H9 (cell line): ENCODE results near the gene ARAP1. TPM values are rescaled to one million over a fixed set of nuclear protein-coding genes. Genes with fewer than 3 reads are reported as not detected.

Experiments
- DNase-seq: peaks from one replicate; pipeline ENCODE4 v3.0.0-alpha.2; 2017
- H2AFZ ChIP-seq: one replicate; pipeline ENCODE4 v1.6.1; 2013; ENCODE audit warnings: mild to moderate bottlenecking, low read length, control low read depth, moderate library complexity
- H2AK5ac ChIP-seq: 2 replicates; pipeline ENCODE4 v1.6.1; 2013; ENCODE audit warnings: low read length, control low read depth, mixed read lengths; ENCODE audit not compliant: insufficient read length
- H2BK120ac ChIP-seq: one replicate; pipeline ENCODE4 v1.6.1; 2013; ENCODE audit warnings: low read depth, mild to moderate bottlenecking, low read length, control low read depth, inconsistent platforms; ENCODE audit not compliant: poor library complexity, severe bottlenecking
- H2BK12ac ChIP-seq: 2 replicates; pipeline ENCODE4 v1.6.1; 2013; ENCODE audit warnings: low read length, control low read depth, mixed read lengths, low read depth; ENCODE audit not compliant: insufficient read length
- H2BK15ac ChIP-seq: 2 replicates; pipeline ENCODE4 v1.6.1; 2013; ENCODE audit warnings: low read depth, low read length, control low read depth
- H2BK20ac ChIP-seq: one replicate; pipeline ENCODE4 v1.6.1; 2013; ENCODE audit warnings: low read depth, mild to moderate bottlenecking, low read length, control low read depth, inconsistent platforms; ENCODE audit not compliant: poor library complexity, severe bottlenecking
- H2BK5ac ChIP-seq: 2 replicates; pipeline ENCODE4 v1.6.1; 2013; ENCODE audit warnings: low read length, control low read depth, mixed read lengths; ENCODE audit not compliant: insufficient read length
- H3K14ac ChIP-seq: 2 replicates; pipeline ENCODE4 v1.6.1; 2013; ENCODE audit warnings: low read length, control low read depth; ENCODE audit not compliant: insufficient read depth
- H3K18ac ChIP-seq: 2 replicates; pipeline ENCODE4 v1.6.1; 2013; ENCODE audit warnings: low read depth, mild to moderate bottlenecking, mixed read lengths, low read length, control low read depth; ENCODE audit not compliant: insufficient read length
- H3K23ac ChIP-seq: 2 replicates; pipeline ENCODE4 v1.6.1; 2013; ENCODE audit warnings: low read length, control low read depth, mixed read lengths, low read depth; ENCODE audit not compliant: insufficient read length
- H3K23me2 ChIP-seq: 2 replicates; pipeline ENCODE4 v1.6.1; 2013; ENCODE audit warnings: low read depth, mild to moderate bottlenecking, mixed read lengths, low read length, control low read depth; ENCODE audit not compliant: insufficient read length, poor library complexity, severe bottlenecking
- H3K27ac ChIP-seq: 2 replicates; pipeline ENCODE4 v1.5.1; 2013; ENCODE audit warnings: low read length, control low read depth, mixed read lengths, low read depth; ENCODE audit not compliant: insufficient read length
- H3K27me3 ChIP-seq: 2 replicates; pipeline ENCODE4 v1.6.1; 2013; ENCODE audit warnings: low read length, control low read depth, inconsistent platforms; ENCODE audit not compliant: insufficient read depth
- H3K4ac ChIP-seq: 2 replicates; pipeline ENCODE4 v1.6.1; 2013; ENCODE audit warnings: low read depth, mild to moderate bottlenecking, control low read depth, inconsistent platforms, low read length, moderate library complexity
- H3K4me1 ChIP-seq: 2 replicates; pipeline ENCODE4 v1.6.1; 2013; ENCODE audit warnings: low read length, control low read depth, inconsistent platforms; ENCODE audit not compliant: insufficient read depth
- H3K4me2 ChIP-seq: 2 replicates; pipeline ENCODE4 v1.6.1; 2013; ENCODE audit warnings: low read length, control low read depth, mixed read lengths; ENCODE audit not compliant: insufficient read length, insufficient read depth
- H3K56ac ChIP-seq: 2 replicates; pipeline ENCODE4 v1.6.1; 2013; ENCODE audit warnings: low read depth, mild to moderate bottlenecking, mixed read lengths, low read length, control low read depth; ENCODE audit not compliant: insufficient read length
- H3K79me1 ChIP-seq: 2 replicates; pipeline ENCODE4 v1.6.1; 2013; ENCODE audit warnings: low read depth, mild to moderate bottlenecking, moderate library complexity, low read length, control low read depth, inconsistent platforms; ENCODE audit not compliant: insufficient read depth, poor library complexity, severe bottlenecking
- H3K79me2 ChIP-seq: 2 replicates; pipeline ENCODE4 v1.6.1; 2013; ENCODE audit warnings: low read length, control low read depth, inconsistent platforms; ENCODE audit not compliant: insufficient read depth
- H3K9ac ChIP-seq: 2 replicates; pipeline ENCODE4 v1.6.1; 2013; ENCODE audit warnings: low read length, control low read depth, mixed read lengths; ENCODE audit not compliant: insufficient read length; ENCODE audit errors: extremely low read depth
- H3K9me3 ChIP-seq: one replicate; pipeline ENCODE4 v1.6.1; 2013; ENCODE audit warnings: low read depth, low read length, inconsistent platforms; ENCODE audit not compliant: control insufficient read depth
- H3T11ph ChIP-seq: one replicate; pipeline ENCODE4 v1.6.1; 2013; ENCODE audit warnings: mild to moderate bottlenecking, low read length, control low read depth, inconsistent platforms
- H4K20me1 ChIP-seq: one replicate; pipeline ENCODE4 v1.6.1; 2013; ENCODE audit not compliant: control insufficient read depth, insufficient read length, insufficient read depth
- H4K5ac ChIP-seq: 2 replicates; pipeline ENCODE4 v1.6.1; 2013; ENCODE audit warnings: low read depth, mild to moderate bottlenecking, mixed read lengths, low read length, control low read depth; ENCODE audit not compliant: insufficient read length
- H4K8ac ChIP-seq: replicated peaks from 2 replicates; pipeline ENCODE4 v1.6.1; 2013; ENCODE audit warnings: low read length, control low read depth, mixed read lengths, low read depth; ENCODE audit not compliant: insufficient read length
- H4K91ac ChIP-seq: 2 replicates; pipeline ENCODE4 v1.6.1; 2013; ENCODE audit warnings: low read depth, mild to moderate bottlenecking, moderate library complexity, mixed read lengths, low read length, control low read depth; ENCODE audit not compliant: insufficient read length
- H3K27ac Mint-ChIP-seq, 3 experiments: 2 replicates in 2 of 3; 3 replicates in 1 of 3; pipeline ENCODE4 v1.8.0; 2020 to 2021; ENCODE audit warnings: mixed read lengths in 3 of 3, mild to moderate bottlenecking in 1 of 3, moderate library complexity in 1 of 3
- H3K27me3 Mint-ChIP-seq: 2 replicates; pipeline ENCODE4 v1.8.0; 2021; ENCODE audit warnings: low read depth, mild to moderate bottlenecking, moderate library complexity, mixed read lengths
- H3K36me3 Mint-ChIP-seq, 3 experiments: 2 replicates in 2 of 3; 3 replicates in 1 of 3; pipeline ENCODE4 v1.8.0; 2020 to 2021; ENCODE audit warnings: low read depth in 3 of 3, mixed read lengths in 3 of 3; ENCODE audit not compliant: insufficient read depth in 1 of 3
- H3K4me1 Mint-ChIP-seq, 2 experiments: 2 replicates each; pipeline ENCODE4 v1.8.0; 2020; ENCODE audit warnings: mixed read lengths in 2 of 2
- H3K4me3 Mint-ChIP-seq, 2 experiments: 2 replicates in 1 of 2; 3 replicates in 1 of 2; pipeline ENCODE4 v1.8.0; 2020 to 2021; ENCODE audit warnings: mild to moderate bottlenecking in 2 of 2, mixed read lengths in 2 of 2, moderate library complexity in 1 of 2
- H3K9me3 Mint-ChIP-seq, 2 experiments: 2 replicates in 1 of 2; 3 replicates in 1 of 2; pipeline ENCODE4 v1.8.0; 2020; ENCODE audit warnings: mild to moderate bottlenecking in 2 of 2, mixed read lengths in 2 of 2, moderate library complexity in 1 of 2
- CTCF ChIP-seq: fragments of 200-600 bp; sonication (generic); conservative IDR thresholded peaks from 3 replicates; pipeline ENCODE4 v1.8.0; 2021; ENCODE audit warnings: antibody characterized with exemption, mild to moderate bottlenecking
- WGBS: extraction: QIAGEN DNeasy Blood & Tissue Kit; methylation state at CpG from one replicate; pipeline ENCODE4 v1.1.7; 2013; ENCODE audit warnings: missing lambda C conversion rate, low lambda C conversion rate, mixed read lengths; ENCODE audit not compliant: insufficient read length; ENCODE audit errors: extremely low coverage; 5-methylcytosine and 5-hydroxymethylcytosine counted together
- total RNA-seq: library from RNA; stranded (reverse); gene quantifications from 2 replicates; pipeline ENCODE4 v1.2.1, GENCODE V29; 2021

Gene ARAP1
- total RNA-seq, 1 experiment from 2014 or later, result 59.4 TPM

GRCh38 chr11:72759468-72759985 lies 7.3 kb upstream of the ARAP1 start:
- H4K91ac ChIP-seq, result no peak overlapping the region
- H3K27ac ChIP-seq, result no peak overlapping the region
- no peak overlapping the region for H2AK5ac ChIP-seq
- no peaks in the 10 kb centered on the region for H3K4me1 ChIP-seq
- no peaks in the 10 kb centered on the region for H4K20me1 ChIP-seq
- H3K27ac Mint-ChIP-seq, result no peak overlapping the region; a peak in 1 of 7 replicates
- no peaks in the 10 kb centered on the region for H3K23me2 ChIP-seq
- peaks cover 3 to 10% (median 4%) of the 10 kb centered on the region in 3 experiments; a peak in 5 of 7 replicates for H3K36me3 Mint-ChIP-seq
- H4K5ac ChIP-seq, result no peak overlapping the region
- no peak overlapping the region for H2BK12ac ChIP-seq
- no peaks in the 10 kb centered on the region for H3K79me2 ChIP-seq
- no peak for DNase-seq
- no peaks in the 10 kb centered on the region for H3K79me1 ChIP-seq
- no peak overlapping the region for H3K4me2 ChIP-seq
- TF ChIP-seq CTCF, result no peak
- no peak overlapping the region for H3K18ac ChIP-seq
- H3K4me1 Mint-ChIP-seq, result peaks cover 6 to 20% of the 10 kb centered on the region in 2 experiments
- no peak overlapping the region for H2BK120ac ChIP-seq
- WGBS, result no CpG with 5 or more reads among the region's 8 CpGs
- no peak overlapping the region for H2BK5ac ChIP-seq
- no peak overlapping the region for H3K4me3 Mint-ChIP-seq
- H2BK20ac ChIP-seq, result no peak overlapping the region
- H3K56ac ChIP-seq, result no peak overlapping the region
- H2BK15ac ChIP-seq, result no peak overlapping the region
- no peak overlapping the region for H3T11ph ChIP-seq
- no peak overlapping the region for H4K8ac ChIP-seq
- no peak overlapping the region for H3K23ac ChIP-seq
- peaks cover 2% of the 10 kb centered on the region; the same call in 1 of the 2 replicates for H3K27me3 Mint-ChIP-seq
- no peaks in the 10 kb centered on the region for H3K27me3 ChIP-seq
- no peak overlapping the region for H3K4ac ChIP-seq
- H3K9ac ChIP-seq, result no peak overlapping the region
- H3K9me3 Mint-ChIP-seq, result no peaks in the 10 kb centered on the region
- H3K14ac ChIP-seq, result no peak overlapping the region; the same call in 1 of the 2 replicates
- no peaks in the 10 kb centered on the region for H3K9me3 ChIP-seq
- no peak overlapping the region for H2AFZ ChIP-seq
